SK-N-SH (cell line): Measurements from ENCODE around the gene ABCB1.

Experiments
- GATA2 ChIP-seq: sonication (generic); formaldehyde crosslinking; IDR thresholded peaks from 2 replicates; pipeline ENCODE4 v1.5.0; 2020; ENCODE audit warnings: mild to moderate bottlenecking, missing genetic modification reagents
- MEF2A ChIP-seq: IDR thresholded peaks from 2 replicates; pipeline ENCODE4 v1.4.0; 2012; ENCODE audit warnings: low read depth, borderline replicate concordance
- MXI1 ChIP-seq: IDR thresholded peaks from 2 replicates; pipeline ENCODE4 v1.6.1; 2012; ENCODE audit warnings: mild to moderate bottlenecking, low read depth, low read length, improper control_type of control experiment
- NRF1 ChIP-seq: IDR thresholded peaks from 2 replicates; pipeline ENCODE4 v1.6.1; 2012; ENCODE audit warnings: low read depth, mild to moderate bottlenecking, low read length
- POLR2AphosphoS5 ChIP-seq: IDR thresholded peaks from 2 replicates; pipeline ENCODE4 v1.6.1; 2012; ENCODE audit warnings: low read depth, low read length
- RAD21 ChIP-seq: IDR thresholded peaks from 2 replicates; pipeline ENCODE4 v1.6.1; 2012; ENCODE audit warnings: mild to moderate bottlenecking, low read length
- SMC3 ChIP-seq: IDR thresholded peaks from 2 replicates; pipeline ENCODE4 v1.6.1; 2012; ENCODE audit warnings: low read depth, low read length, improper control_type of control experiment
- TEAD4 ChIP-seq: IDR thresholded peaks from 2 replicates; pipeline ENCODE4 v1.4.0; 2012; ENCODE audit warnings: mild to moderate bottlenecking, borderline replicate concordance; ENCODE audit not compliant: insufficient read depth
- TF ChIP-seq, protein P1 (sequence below): IDR thresholded peaks from 2 replicates; pipeline ENCODE4 v1.6.1; 2012; ENCODE audit warnings: mild to moderate bottlenecking, low read depth, low read length, moderate library complexity
- TF ChIP-seq, protein P2 (sequence below): fragments of 200-600 bp; sonication (generic); IDR thresholded peaks from 2 replicates; pipeline ENCODE4 v1.6.1; 2017; ENCODE audit warnings: antibody characterized with exemption, mild to moderate bottlenecking, moderate library complexity
- TF ChIP-seq, protein P3 (sequence below): IDR thresholded peaks from 2 replicates; pipeline ENCODE4 v1.4.0; 2012; ENCODE audit warnings: low read depth
- TF ChIP-seq, protein P4 (sequence below): fragments of 150-350 bp; IDR thresholded peaks from 2 replicates; pipeline ENCODE4 v1.6.1; 2017; ENCODE audit warnings: antibody characterized with exemption, low read length, low read depth, borderline replicate concordance

DNA sequence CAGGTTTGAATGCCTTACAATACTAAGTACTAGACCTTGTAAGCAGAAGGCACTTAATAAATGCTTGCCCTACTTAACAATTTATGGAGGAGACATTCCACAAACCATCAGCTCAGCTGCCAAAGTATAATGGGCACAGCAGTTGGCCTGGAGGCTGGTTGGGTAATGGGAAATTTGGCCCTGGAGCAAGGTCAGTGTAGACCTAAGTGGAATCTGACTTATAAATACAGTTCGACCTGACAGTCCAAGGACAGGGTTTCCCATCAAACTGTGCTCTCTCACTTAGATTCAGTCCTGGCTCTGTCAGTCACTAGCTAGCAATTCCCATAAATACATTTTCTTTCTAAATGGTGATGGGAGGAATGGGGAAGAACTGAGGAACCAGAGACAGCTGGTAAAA is 62.6 kb downstream of the ABCB1 start:
- TF ChIP-seq, protein P1, sequence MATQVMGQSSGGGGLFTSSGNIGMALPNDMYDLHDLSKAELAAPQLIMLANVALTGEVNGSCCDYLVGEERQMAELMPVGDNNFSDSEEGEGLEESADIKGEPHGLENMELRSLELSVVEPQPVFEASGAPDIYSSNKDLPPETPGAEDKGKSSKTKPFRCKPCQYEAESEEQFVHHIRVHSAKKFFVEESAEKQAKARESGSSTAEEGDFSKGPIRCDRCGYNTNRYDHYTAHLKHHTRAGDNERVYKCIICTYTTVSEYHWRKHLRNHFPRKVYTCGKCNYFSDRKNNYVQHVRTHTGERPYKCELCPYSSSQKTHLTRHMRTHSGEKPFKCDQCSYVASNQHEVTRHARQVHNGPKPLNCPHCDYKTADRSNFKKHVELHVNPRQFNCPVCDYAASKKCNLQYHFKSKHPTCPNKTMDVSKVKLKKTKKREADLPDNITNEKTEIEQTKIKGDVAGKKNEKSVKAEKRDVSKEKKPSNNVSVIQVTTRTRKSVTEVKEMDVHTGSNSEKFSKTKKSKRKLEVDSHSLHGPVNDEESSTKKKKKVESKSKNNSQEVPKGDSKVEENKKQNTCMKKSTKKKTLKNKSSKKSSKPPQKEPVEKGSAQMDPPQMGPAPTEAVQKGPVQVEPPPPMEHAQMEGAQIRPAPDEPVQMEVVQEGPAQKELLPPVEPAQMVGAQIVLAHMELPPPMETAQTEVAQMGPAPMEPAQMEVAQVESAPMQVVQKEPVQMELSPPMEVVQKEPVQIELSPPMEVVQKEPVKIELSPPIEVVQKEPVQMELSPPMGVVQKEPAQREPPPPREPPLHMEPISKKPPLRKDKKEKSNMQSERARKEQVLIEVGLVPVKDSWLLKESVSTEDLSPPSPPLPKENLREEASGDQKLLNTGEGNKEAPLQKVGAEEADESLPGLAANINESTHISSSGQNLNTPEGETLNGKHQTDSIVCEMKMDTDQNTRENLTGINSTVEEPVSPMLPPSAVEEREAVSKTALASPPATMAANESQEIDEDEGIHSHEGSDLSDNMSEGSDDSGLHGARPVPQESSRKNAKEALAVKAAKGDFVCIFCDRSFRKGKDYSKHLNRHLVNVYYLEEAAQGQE: no peak
- TF ChIP-seq, protein P2, sequence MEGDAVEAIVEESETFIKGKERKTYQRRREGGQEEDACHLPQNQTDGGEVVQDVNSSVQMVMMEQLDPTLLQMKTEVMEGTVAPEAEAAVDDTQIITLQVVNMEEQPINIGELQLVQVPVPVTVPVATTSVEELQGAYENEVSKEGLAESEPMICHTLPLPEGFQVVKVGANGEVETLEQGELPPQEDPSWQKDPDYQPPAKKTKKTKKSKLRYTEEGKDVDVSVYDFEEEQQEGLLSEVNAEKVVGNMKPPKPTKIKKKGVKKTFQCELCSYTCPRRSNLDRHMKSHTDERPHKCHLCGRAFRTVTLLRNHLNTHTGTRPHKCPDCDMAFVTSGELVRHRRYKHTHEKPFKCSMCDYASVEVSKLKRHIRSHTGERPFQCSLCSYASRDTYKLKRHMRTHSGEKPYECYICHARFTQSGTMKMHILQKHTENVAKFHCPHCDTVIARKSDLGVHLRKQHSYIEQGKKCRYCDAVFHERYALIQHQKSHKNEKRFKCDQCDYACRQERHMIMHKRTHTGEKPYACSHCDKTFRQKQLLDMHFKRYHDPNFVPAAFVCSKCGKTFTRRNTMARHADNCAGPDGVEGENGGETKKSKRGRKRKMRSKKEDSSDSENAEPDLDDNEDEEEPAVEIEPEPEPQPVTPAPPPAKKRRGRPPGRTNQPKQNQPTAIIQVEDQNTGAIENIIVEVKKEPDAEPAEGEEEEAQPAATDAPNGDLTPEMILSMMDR: no peak
- no peak for TF ChIP-seq MEF2A
- TF ChIP-seq, protein P3, sequence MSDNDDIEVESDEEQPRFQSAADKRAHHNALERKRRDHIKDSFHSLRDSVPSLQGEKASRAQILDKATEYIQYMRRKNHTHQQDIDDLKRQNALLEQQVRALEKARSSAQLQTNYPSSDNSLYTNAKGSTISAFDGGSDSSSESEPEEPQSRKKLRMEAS: no peak
- no peak for TF ChIP-seq NRF1
- TF ChIP-seq MXI1: no peak
- TF ChIP-seq GATA2 (CRISPR knock-in tag): no peak
- TF ChIP-seq RAD21: no peak
- no peak for TF ChIP-seq SMC3
- TF ChIP-seq TEAD4: no peak
- no peak for TF ChIP-seq POLR2AphosphoS5
- TF ChIP-seq, protein P4, sequence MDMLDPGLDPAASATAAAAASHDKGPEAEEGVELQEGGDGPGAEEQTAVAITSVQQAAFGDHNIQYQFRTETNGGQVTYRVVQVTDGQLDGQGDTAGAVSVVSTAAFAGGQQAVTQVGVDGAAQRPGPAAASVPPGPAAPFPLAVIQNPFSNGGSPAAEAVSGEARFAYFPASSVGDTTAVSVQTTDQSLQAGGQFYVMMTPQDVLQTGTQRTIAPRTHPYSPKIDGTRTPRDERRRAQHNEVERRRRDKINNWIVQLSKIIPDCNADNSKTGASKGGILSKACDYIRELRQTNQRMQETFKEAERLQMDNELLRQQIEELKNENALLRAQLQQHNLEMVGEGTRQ: no peak
